Loucy (cell line): ENCODE results near the gene SUN2.

Experiments used
- H2AFZ ChIP-seq: fragments of 200-600 bp; sonication (generic); 2 replicates; pipeline ENCODE4 v1.6.0; 2016; ENCODE audit warnings: antibody characterized with exemption, mild to moderate bottlenecking, low read length, moderate library complexity
- H3F3A ChIP-seq: fragments of 200-600 bp; 2 replicates; pipeline ENCODE4 v1.6.0; 2016; ENCODE audit warnings: antibody characterized with exemption, low read depth, mild to moderate bottlenecking
- H3K27me3 ChIP-seq: fragments of 200-600 bp; sonication (generic); 2 replicates; pipeline ENCODE4 v1.6.1; 2014; ENCODE audit warnings: low read length, mild to moderate bottlenecking; ENCODE audit not compliant: insufficient read depth, poor library complexity, severe bottlenecking
- H3K36me3 ChIP-seq: fragments of 200-600 bp; sonication (generic); 2 replicates; pipeline ENCODE4 v1.6.1; 2016; ENCODE audit warnings: low read length; ENCODE audit not compliant: insufficient read depth
- H3K4me1 ChIP-seq: fragments of 200-600 bp; sonication (generic); 2 replicates; pipeline ENCODE4 v1.5.1; 2014; ENCODE audit warnings: low read length, mild to moderate bottlenecking; ENCODE audit not compliant: insufficient read depth, poor library complexity, severe bottlenecking
- H3K4me2 ChIP-seq: fragments of 200-600 bp; sonication (generic); 2 replicates; pipeline ENCODE4 v1.6.0; 2014; ENCODE audit warnings: antibody characterized with exemption, low read length, low read depth, mild to moderate bottlenecking; ENCODE audit not compliant: poor library complexity, severe bottlenecking
- H3K4me3 ChIP-seq: fragments of 200-600 bp; sonication (generic); 2 replicates; pipeline ENCODE4 v1.5.1; 2014; ENCODE audit warnings: low read length, mild to moderate bottlenecking, mixed read lengths; ENCODE audit not compliant: poor library complexity, severe bottlenecking
- H3K79me2 ChIP-seq: fragments of 200-600 bp; sonication (generic); 2 replicates; pipeline ENCODE4 v1.6.1; 2014; ENCODE audit warnings: low read length; ENCODE audit not compliant: insufficient read depth
- H3K9ac ChIP-seq: fragments of 200-600 bp; sonication (generic); 2 replicates; pipeline ENCODE4 v1.6.0; 2014; ENCODE audit warnings: mild to moderate bottlenecking, low read depth, low read length, moderate library complexity; ENCODE audit not compliant: poor library complexity, severe bottlenecking
- H3K9me2 ChIP-seq: fragments of 200-600 bp; sonication (generic); replicated peaks from 2 replicates; pipeline ENCODE4 v1.6.1; 2016; ENCODE audit warnings: low read depth, low read length, mixed read lengths
- H3K9me3 ChIP-seq: fragments of 200-600 bp; sonication (generic); 2 replicates; pipeline ENCODE4 v1.6.1; 2014; ENCODE audit warnings: mild to moderate bottlenecking, antibody characterized with exemption, low read length, low read depth; ENCODE audit not compliant: insufficient read depth
- H4K20me1 ChIP-seq: fragments of 200-600 bp; sonication (generic); 2 replicates; pipeline ENCODE4 v1.6.0; 2014; ENCODE audit warnings: antibody characterized with exemption, low read length, mild to moderate bottlenecking; ENCODE audit not compliant: insufficient read depth, poor library complexity, severe bottlenecking
- EZH2phosphoT487 ChIP-seq: fragments of 200-600 bp; IDR thresholded peaks from 2 replicates; pipeline ENCODE4 v1.6.1; 2018; ENCODE audit warnings: antibody characterized with exemption, mild to moderate bottlenecking, moderate library complexity, borderline replicate concordance
- TF ChIP-seq, protein P1 (sequence below): fragments of 200-600 bp; sonication (generic); conservative IDR thresholded peaks from 2 replicates; pipeline ENCODE4 v1.5.1; 2014; ENCODE audit warnings: mild to moderate bottlenecking, antibody characterized with exemption, low read length

The SUN2 gene

DNA sequence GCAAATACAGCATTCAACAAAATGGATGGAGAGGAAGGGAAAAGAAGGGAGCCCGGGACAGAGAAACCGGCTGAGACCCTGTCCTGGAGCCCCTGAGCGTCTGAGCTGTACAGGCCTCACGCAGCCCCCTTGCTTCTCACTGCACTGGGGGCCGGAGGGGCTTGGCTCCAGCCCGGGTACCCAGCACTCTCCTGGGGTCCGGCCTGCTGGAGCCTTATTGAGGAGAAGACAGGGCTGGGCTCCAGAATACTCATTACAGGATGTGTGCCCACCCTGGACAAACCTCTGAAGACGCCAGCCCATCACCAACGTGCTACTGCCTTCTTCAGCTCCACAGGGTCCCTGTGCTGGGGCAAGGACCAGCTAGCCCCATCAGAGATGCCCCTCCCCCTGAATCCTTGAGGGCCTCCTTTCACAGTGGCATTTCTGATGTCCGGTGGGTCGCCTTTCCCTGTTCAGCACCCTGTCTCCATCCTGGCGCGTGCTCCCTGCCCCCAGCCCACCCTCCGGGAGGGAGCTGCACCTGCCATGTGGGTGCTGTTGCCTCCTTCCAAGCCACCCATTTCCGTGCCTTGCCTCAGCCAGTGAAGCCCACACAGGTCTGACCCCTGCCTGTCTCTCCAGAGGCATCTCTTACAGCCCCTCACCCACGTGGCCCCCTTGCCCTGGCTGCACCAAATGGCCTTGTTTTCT lies 14.6 kb upstream of the SUN2 start:
- TF ChIP-seq, protein P1, sequence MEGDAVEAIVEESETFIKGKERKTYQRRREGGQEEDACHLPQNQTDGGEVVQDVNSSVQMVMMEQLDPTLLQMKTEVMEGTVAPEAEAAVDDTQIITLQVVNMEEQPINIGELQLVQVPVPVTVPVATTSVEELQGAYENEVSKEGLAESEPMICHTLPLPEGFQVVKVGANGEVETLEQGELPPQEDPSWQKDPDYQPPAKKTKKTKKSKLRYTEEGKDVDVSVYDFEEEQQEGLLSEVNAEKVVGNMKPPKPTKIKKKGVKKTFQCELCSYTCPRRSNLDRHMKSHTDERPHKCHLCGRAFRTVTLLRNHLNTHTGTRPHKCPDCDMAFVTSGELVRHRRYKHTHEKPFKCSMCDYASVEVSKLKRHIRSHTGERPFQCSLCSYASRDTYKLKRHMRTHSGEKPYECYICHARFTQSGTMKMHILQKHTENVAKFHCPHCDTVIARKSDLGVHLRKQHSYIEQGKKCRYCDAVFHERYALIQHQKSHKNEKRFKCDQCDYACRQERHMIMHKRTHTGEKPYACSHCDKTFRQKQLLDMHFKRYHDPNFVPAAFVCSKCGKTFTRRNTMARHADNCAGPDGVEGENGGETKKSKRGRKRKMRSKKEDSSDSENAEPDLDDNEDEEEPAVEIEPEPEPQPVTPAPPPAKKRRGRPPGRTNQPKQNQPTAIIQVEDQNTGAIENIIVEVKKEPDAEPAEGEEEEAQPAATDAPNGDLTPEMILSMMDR: no peak
- Histone ChIP-seq H2AFZ (no peak overlapping the region), H4K20me1 (no peaks in the 10 kb centered on the region), H3K9ac (no peak overlapping the region), H3K4me3 (no peak overlapping the region), H3K79me2 (no peaks in the 10 kb centered on the region), H3K27me3 (no peaks in the 10 kb centered on the region), H3K4me2 (no peak overlapping the region), H3K4me1 (peaks cover 6% of the 10 kb centered on the region), H3K9me2 (no peaks in the 10 kb centered on the region), H3K9me3 (no peaks in the 10 kb centered on the region), H3F3A (no peaks in the 10 kb centered on the region), H3K36me3 (no peaks in the 10 kb centered on the region)

DNA sequence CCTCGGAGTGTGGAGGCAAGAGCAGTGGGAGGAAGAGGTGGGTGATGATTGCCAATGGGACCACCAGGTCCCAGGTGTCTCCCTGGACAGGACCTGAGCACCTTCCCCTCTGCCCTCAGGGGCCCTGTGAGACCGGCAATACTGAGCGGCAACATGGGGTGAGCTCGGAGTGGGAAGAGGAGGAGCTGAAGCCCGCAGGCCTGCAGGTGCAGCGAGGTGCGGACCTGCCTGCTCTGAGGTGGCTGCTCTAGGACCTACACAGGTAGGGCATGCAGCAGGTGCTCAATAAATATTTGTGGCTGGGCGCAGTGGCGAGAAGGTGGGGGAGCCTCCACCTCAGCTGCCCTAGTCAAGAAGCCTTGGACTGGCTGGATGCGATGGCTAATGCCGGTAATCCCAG lies 12.2 kb upstream of the SUN2 start:
- H3K9me3 ChIP-seq: no peaks in the 10 kb centered on the region

DNA sequence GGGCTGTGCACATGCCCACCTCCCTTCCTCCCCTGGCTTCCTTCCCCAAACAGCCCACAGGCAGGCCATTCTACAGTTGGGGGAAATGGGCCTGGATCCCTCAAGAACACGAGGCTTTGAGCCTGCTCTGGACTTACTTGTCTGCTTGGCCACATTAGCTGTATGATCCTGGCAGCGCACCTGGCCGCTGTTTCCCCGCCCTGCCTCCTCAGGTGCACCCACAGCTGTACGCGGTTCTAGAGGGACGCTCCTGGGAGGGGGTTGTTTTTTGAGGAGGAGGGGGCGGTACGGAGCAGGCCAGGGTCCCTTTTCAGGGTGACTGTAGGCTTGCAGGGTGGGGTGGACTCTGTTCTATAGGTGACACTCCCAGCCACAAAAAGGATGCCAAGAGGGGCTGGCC lies 11.5 kb upstream of the SUN2 start:
- H3K9ac ChIP-seq: no peak overlapping the region

More for the DNA sequence above, 12.2 kb upstream of the SUN2 start:
- Histone ChIP-seq H3K9ac (no peak overlapping the region), H3K4me2 (no peak overlapping the region), H4K20me1 (no peaks in the 10 kb centered on the region), H3K36me3 (no peaks in the 10 kb centered on the region), H3K27me3 (no peaks in the 10 kb centered on the region), H3F3A (no peaks in the 10 kb centered on the region), H3K9me2 (no peaks in the 10 kb centered on the region), H3K4me3 (no peak overlapping the region), H2AFZ (no peak overlapping the region), H3K79me2 (no peaks in the 10 kb centered on the region), H3K4me1 (no peaks in the 10 kb centered on the region)
- no peak for TF ChIP-seq EZH2phosphoT487
- TF ChIP-seq, protein P1: no peak

More for the DNA sequence above, 11.5 kb upstream of the SUN2 start:
- H3K36me3 ChIP-seq: no peaks in the 10 kb centered on the region
- no peak overlapping the region for H3K4me2 ChIP-seq
- no peaks in the 10 kb centered on the region for H3K27me3 ChIP-seq
- H3K9me3 ChIP-seq: no peaks in the 10 kb centered on the region
- H3F3A ChIP-seq: no peaks in the 10 kb centered on the region
- H3K4me3 ChIP-seq: no peak overlapping the region
- H3K9me2 ChIP-seq: no peaks in the 10 kb centered on the region
- no peaks in the 10 kb centered on the region for H4K20me1 ChIP-seq
- H3K79me2 ChIP-seq: no peaks in the 10 kb centered on the region
- H2AFZ ChIP-seq: no peak overlapping the region
- no peaks in the 10 kb centered on the region for H3K4me1 ChIP-seq
- TF ChIP-seq, protein P1: no peak
- TF ChIP-seq EZH2phosphoT487: no peak
